ENCODE measurements around the gene IGSF23. TPM values are rescaled to one million over a fixed set of nuclear protein-coding genes. Genes with fewer than 3 reads are reported as not detected.

IGSF23 gene
- total and polyA plus RNA-seq, 2 of the 13 experiments (the other 11 are each of a cell fraction or from before 2014, with no cell fraction given): 2.3 to 8.8 TPM

DNA sequence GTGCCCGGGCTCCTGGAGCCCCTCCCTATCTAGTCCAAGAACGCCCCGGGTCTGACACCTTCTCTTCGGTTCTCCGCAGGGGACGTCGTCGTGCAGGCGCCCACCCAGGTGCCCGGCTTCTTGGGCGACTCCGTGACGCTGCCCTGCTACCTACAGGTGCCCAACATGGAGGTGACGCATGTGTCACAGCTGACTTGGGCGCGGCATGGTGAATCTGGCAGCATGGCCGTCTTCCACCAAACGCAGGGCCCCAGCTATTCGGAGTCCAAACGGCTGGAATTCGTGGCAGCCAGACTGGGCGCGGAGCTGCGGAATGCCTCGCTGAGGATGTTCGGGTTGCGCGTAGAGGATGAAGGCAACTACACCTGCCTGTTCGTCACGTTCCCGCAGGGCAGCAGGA lies 33.8 kb downstream of the IGSF23 start:
- Histone ChIP-seq H4K20me1 (ENCODE audit: insufficient read depth, low read length) (peaks cover 13% of the 10 kb centered on the region), H3K79me2 (ENCODE audit: insufficient read depth, low read length) (peaks cover 24% of the 10 kb centered on the region), H3K27ac (ENCODE audit: extremely low read length, insufficient read depth, low read length) (no peak overlapping the region), H3K4me2 (ENCODE audit: low read depth, low read length) (no peak overlapping the region), H3K36me3 (replicated peaks in 1 of 2; ENCODE audit: control insufficient read depth in 1 of 2, insufficient read depth in 2 of 2, low read length in 2 of 2) (peaks cover 24 to 51% of the 10 kb centered on the region in 2 experiments), H2AFZ (ENCODE audit: low read length) (no peak overlapping the region), H3K4me1 (ENCODE audit: insufficient read depth, low read length) (peaks cover 27% of the 10 kb centered on the region), H3K9ac (ENCODE audit: insufficient read depth, low read depth, low read length) (no peak overlapping the region), H3K27me3 (ENCODE audit: control insufficient read depth in 1 of 2, insufficient read depth in 2 of 2, low read length in 2 of 2) (no peaks in the 10 kb centered on the region; a peak in 1 of 5 replicates), H3K9me3 (ENCODE audit: low read length) (no peaks in the 10 kb centered on the region), H3K4me3 (replicated peaks in 1 of 3; ENCODE audit: insufficient read depth in 1 of 3, low read depth in 2 of 3, low read length in 3 of 3) (no peak overlapping the region)
- in situ Hi-C loops (cut with HindIII; ENCODE audit: extremely low pct_ligation_motif_present, low pct_unique_long_range_greater_than_20kb) (no loop called here), intact Hi-C loops (cut with micrococcal nuclease; ENCODE audit: unreplicated experiment) (no loop called here)
- ChIA-PET POLR2A (interaction anchor here (1.6 to 3.5 kb wide), 3 partner anchors 21 to 35 kb away, joined by 3 to 20 read pairs (median 4); partner anchors contain the start of gene IGSF23), CTCF (ENCODE audit: low intra/inter-chr PET ratio, low total read pairs) (no interaction called here)
- DNase-seq (ENCODE audit: low spot score) (no peak), ATAC-seq (no peak), FAIRE-seq (no peak)
- no TSS peak for BruUV-seq (replicated peaks)
- TF ChIP-seq RBFOX2 (IDR thresholded peaks at IDR 0.05; ENCODE audit: low read depth, low read length) (peak; percentile 73), AGO2 (optimal IDR thresholded peaks at IDR 0.05; ENCODE audit: low read depth, low read length) (peak; percentile 89), TAF15 (IDR thresholded peaks at IDR 0.05; ENCODE audit: low read depth, low read length, poor library complexity, severe bottlenecking) (no peak)
- WGBS (ENCODE audit: low lambda C conversion rate): 97% methylated on average over 30 of the region's 31 CpGs

DNA sequence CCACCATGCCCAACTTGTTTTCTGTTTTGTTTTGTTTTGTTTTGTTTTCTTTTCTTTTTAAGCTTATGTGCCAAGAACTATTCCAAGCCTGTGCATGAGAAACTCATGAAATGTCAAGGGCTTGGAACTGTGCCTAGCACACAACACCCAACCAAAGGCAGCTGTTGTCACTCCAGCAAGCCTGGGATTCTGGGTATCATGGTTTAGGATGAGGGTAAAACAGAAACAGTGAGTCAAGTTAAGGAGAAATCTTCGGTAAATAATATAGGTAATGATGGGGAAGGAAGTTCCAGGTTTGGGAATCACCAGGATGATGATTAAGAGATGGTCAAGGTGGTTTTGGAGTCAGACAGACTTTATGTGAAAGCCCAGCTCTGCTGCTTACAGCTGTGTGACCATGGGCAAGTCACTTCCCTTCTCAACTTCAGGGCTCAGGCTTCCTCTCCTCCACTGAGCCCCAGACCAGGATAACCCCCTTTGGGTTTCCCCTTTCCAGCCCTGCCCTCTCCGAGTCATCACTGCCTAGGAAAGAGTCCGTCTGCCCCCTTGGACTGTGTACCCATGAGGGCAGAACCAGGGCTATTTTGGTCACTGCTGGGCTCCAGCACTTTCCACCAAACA lies 35.4 kb downstream of the IGSF23 start:
- intact Hi-C loops (cut with micrococcal nuclease; ENCODE audit: unreplicated experiment) (no loop called here), in situ Hi-C loops (cut with HindIII; ENCODE audit: extremely low pct_ligation_motif_present, low pct_unique_long_range_greater_than_20kb) (no loop called here)
- FAIRE-seq: no peak
- H3K4me3 ChIP-seq (replicated peaks in 1 of 3; ENCODE audit: insufficient read depth in 1 of 3, low read depth in 2 of 3, low read length in 3 of 3): no peak overlapping the region
- no peaks in the 10 kb centered on the region; a peak in 1 of 5 replicates for H3K27me3 ChIP-seq (ENCODE audit: control insufficient read depth in 1 of 2, insufficient read depth in 2 of 2, low read length in 2 of 2)
- TF ChIP-seq NPAS2 (CRISPR knock-in tag; IDR thresholded peaks at IDR 0.05; ENCODE audit: borderline replicate concordance) (no peak), ZNF563 (CRISPR knock-in tag; IDR thresholded peaks at IDR 0.05) (no peak), KLF11 (CRISPR knock-in tag; IDR thresholded peaks at IDR 0.05) (no peak), NCOA2 (CRISPR knock-in tag; IDR thresholded peaks at IDR 0.05) (no peak), ZNF33A (CRISPR knock-in tag; IDR thresholded peaks at IDR 0.05; ENCODE audit: borderline replicate concordance) (no peak), ZNF543 (CRISPR knock-in tag; IDR thresholded peaks at IDR 0.05) (no peak), ZNF788 (CRISPR knock-in tag; IDR thresholded peaks at IDR 0.05; ENCODE audit: borderline replicate concordance) (no peak), NFRKB (IDR thresholded peaks at IDR 0.05) (no peak)
- TF ChIP-seq, protein P1, sequence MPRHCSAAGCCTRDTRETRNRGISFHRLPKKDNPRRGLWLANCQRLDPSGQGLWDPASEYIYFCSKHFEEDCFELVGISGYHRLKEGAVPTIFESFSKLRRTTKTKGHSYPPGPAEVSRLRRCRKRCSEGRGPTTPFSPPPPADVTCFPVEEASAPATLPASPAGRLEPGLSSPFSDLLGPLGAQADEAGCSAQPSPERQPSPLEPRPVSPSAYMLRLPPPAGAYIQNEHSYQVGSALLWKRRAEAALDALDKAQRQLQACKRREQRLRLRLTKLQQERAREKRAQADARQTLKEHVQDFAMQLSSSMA (CRISPR knock-in tag; IDR thresholded peaks at IDR 0.05): no peak
- H3K79me2 ChIP-seq (ENCODE audit: insufficient read depth, low read length): peaks cover 24% of the 10 kb centered on the region
- H3K9ac ChIP-seq (ENCODE audit: insufficient read depth, low read depth, low read length): no peak overlapping the region
- peaks cover 30 to 61% of the 10 kb centered on the region in 2 experiments for H3K36me3 ChIP-seq (replicated peaks in 1 of 2; ENCODE audit: control insufficient read depth in 1 of 2, insufficient read depth in 2 of 2, low read length in 2 of 2)
- no peaks in the 10 kb centered on the region for H3K9me3 ChIP-seq (ENCODE audit: low read length)
- H4K20me1 ChIP-seq (ENCODE audit: insufficient read depth, low read length): peaks cover 13% of the 10 kb centered on the region
- H3K4me1 ChIP-seq (ENCODE audit: insufficient read depth, low read length): peaks cover 13% of the 10 kb centered on the region
- no peak overlapping the region for H3K4me2 ChIP-seq (ENCODE audit: low read depth, low read length)
- H2AFZ ChIP-seq (ENCODE audit: low read length): no peak overlapping the region
- no peak overlapping the region for H3K27ac ChIP-seq (ENCODE audit: extremely low read length, insufficient read depth, low read length)
- 96% methylated on average over 3 of the region's 3 CpGs for WGBS (ENCODE audit: low lambda C conversion rate)
- POLR2A ChIA-PET: interaction anchor here (1.0 to 3.5 kb wide), 5 partner anchors 12 to 46 kb away, joined by 3 to 20 read pairs (median 3); partner anchors contain the start of gene IGSF23
- ATAC-seq: no peak
- no peak for DNase-seq (ENCODE audit: low spot score)
- BruUV-seq (replicated peaks): no TSS peak
- CTCF ChIA-PET (ENCODE audit: low intra/inter-chr PET ratio, low total read pairs): no interaction called here
